ENCODE results near the gene ZACN.

DNA sequence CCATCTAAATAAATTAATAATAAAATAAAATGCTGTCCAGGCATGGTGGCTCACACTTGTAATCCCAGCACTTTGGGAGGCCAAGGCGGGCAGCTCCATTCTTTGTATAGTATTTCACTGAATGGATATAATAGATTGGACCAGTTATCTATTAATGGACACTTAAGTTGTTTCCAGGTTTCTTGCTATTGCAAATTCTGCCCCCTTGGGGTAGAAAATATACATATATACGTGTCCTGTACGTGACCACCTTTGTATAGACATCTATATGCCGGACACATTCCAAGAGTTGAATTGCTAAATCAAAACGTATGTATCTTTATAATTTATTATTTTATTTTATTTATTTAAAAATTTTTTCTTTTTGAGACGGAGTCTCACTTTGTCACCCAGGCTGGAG is 28.5 kb downstream of the ZACN start:
- TF ChIP-seq, protein P1, sequence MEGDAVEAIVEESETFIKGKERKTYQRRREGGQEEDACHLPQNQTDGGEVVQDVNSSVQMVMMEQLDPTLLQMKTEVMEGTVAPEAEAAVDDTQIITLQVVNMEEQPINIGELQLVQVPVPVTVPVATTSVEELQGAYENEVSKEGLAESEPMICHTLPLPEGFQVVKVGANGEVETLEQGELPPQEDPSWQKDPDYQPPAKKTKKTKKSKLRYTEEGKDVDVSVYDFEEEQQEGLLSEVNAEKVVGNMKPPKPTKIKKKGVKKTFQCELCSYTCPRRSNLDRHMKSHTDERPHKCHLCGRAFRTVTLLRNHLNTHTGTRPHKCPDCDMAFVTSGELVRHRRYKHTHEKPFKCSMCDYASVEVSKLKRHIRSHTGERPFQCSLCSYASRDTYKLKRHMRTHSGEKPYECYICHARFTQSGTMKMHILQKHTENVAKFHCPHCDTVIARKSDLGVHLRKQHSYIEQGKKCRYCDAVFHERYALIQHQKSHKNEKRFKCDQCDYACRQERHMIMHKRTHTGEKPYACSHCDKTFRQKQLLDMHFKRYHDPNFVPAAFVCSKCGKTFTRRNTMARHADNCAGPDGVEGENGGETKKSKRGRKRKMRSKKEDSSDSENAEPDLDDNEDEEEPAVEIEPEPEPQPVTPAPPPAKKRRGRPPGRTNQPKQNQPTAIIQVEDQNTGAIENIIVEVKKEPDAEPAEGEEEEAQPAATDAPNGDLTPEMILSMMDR (IDR thresholded peaks at IDR 0.05), result no peak
- TF ChIP-seq POLR2A (IDR thresholded peaks at IDR 0.05), result no peak

All from vagina (tissue), 2 donors.